Retinal pigment epithelial cell (primary cell): ENCODE data around the gene DIMT1.

Experiments used
- DNase-seq: peaks from one replicate; pipeline ENCODE4 v3.0.0-alpha.2; 2010; ENCODE audit warnings: low read depth
- H3K4me3 ChIP-seq: 2 replicates; pipeline ENCODE4 v1.5.1; 2011; ENCODE audit warnings: mild to moderate bottlenecking, low read length, control low read depth, moderate library complexity
- CTCF ChIP-seq: conservative IDR thresholded peaks from 2 replicates; pipeline ENCODE4 v1.5.1; 2011; ENCODE audit warnings: low read depth, low read length, control low read depth, inconsistent platforms

DIMT1 gene

DNA sequence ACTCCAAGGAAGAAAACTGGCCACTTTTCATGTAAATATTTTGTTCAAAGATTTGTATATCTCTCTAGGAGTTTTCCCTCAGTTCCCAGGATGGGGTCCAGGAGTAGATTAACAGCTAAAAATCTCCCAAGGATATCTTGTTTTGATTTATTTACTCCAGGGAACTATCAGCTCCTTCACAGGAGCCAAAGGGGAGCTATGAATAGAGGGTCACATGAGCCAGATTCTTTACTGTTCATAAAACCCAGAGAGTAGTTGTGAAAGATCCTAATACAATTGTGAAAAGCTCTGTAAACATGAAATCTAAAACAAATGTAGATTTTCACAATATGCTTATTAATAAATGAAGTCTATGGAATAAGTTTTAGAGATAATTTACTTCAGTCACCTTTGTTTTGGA, 16.9 kb downstream of the DIMT1 start:
- H3K4me3 ChIP-seq, result no peak overlapping the region
- TF ChIP-seq CTCF, result no peak
- no peak for DNase-seq

- no peak for DNase-seq
- TF ChIP-seq CTCF, result no peak
- H3K4me3 ChIP-seq, result no peak overlapping the region
Measured at GRCh38 chr5:62385816-62386400, 17.8 kb downstream of the DIMT1 start.

DNA sequence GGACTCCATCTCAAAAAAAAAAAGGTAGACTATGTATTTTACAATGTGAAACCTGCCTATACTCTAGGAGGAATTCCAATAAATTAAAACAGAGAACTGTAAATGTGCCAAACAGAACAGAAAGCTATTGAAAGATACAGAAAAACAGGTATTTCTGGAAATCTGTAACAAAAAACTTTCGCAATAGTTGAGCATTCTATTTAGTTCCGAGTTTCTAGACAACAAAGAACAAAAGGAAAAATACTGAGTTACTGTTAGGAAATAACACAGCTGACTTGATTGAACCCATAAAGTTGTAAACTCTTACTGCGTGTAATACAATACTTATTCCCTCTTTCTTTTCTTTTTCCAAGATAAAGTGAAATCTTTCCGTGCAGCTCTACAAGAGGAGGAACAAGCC, 18.6 kb downstream of the DIMT1 start:
- no peak for DNase-seq
- no peak for TF ChIP-seq CTCF
- H3K4me3 ChIP-seq, result no peak overlapping the region

- DNase-seq, result no peak
- TF ChIP-seq CTCF, result no peak
- H3K4me3 ChIP-seq, result no peak overlapping the region
Measured at GRCh38 chr5:62376064-62376463, 27.6 kb downstream of the DIMT1 start.

DNA sequence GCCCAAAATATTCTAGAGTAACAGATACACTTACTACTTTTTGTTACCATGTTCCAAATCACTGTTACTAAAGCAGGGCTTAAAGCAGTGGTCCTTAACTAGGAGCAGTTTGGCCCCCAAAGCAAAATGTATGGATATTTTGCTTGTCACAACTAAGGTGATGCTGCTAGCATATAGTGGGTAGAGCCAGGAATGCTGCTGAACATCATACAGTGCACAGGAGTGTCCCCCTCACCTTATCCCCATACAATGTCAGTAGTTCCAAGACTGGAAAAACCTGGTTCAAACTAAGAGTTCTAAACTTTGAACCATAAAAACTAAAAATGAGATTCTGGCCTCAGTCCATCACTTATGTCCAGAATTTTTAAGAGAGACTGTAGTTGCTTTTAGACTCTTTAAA, 28.1 kb downstream of the DIMT1 start:
- no peak for TF ChIP-seq CTCF
- H3K4me3 ChIP-seq, result no peak overlapping the region
- no peak for DNase-seq

DNA sequence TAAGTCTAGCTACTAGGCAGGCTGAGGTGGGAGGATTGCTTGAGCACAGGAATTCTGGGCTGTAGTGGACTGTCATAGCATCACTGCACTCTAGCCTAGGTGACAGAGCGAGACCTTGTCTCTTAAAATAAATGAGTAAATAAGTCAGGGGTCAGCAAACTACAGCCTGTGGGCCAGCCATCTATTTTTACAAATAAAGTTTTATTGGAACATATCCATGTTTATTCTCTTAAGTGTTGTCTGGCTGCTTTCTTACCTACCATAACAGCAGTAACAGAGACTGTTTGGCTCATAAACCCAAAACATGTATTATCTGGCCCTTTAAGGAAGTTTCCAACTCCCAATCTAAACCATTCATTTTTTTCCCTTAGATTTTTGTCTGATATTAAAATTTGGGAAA, 29.6 kb downstream of the DIMT1 start:
- no peak overlapping the region for H3K4me3 ChIP-seq
- no peak for DNase-seq
- no peak for TF ChIP-seq CTCF

DNA sequence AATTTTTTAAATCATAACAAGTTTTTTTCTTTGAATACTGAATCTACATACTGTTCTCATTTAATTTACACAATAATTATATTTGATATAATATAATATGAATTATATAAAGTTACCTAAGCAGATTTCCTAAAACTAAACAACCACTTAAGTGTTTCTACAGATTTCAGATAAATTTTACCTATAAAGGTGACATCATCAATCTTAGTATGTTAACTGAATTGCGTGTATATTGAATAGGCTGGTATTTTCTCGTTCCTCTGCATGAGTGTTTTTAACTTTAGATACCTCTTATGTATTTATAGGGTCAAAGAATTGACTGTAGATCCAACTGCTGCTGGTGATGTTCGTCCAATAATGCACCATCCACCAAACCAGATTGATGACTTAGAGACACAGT, 30.3 kb downstream of the DIMT1 start:
- DNase-seq, result no peak
- no peak overlapping the region for H3K4me3 ChIP-seq
- no peak for TF ChIP-seq CTCF
